Smooth muscle cell (in vitro differentiated cells): ENCODE results near the gene SCRN2. TPM values are rescaled to one million over a fixed set of nuclear protein-coding genes. Genes with fewer than 3 reads are reported as not detected.

Experiments used
- DNase-seq: peaks from one replicate; lab custom pipeline; 2025; ENCODE audit not compliant: unreplicated experiment; lab: John Stamatoyannopoulos, UW
- H2AFZ ChIP-seq: fragments of 200-600 bp; sonication (generic); 2 replicates; pipeline ENCODE4 v1.6.0; 2016; ENCODE audit warnings: antibody characterized with exemption, low read depth, mild to moderate bottlenecking
- H3F3A ChIP-seq: fragments of 200-600 bp; sonication (generic); 2 replicates; pipeline ENCODE4 v1.6.0; 2017; ENCODE audit warnings: antibody characterized with exemption, low read depth
- H3K27ac ChIP-seq: fragments of 200-600 bp; sonication (generic); 2 replicates; pipeline ENCODE4 v1.5.1; 2016; ENCODE audit warnings: low read depth, mild to moderate bottlenecking
- H3K27me3 ChIP-seq: fragments of 200-600 bp; sonication (generic); 2 replicates; pipeline ENCODE4 v1.6.1; 2016; ENCODE audit warnings: low read depth, mild to moderate bottlenecking
- H3K36me3 ChIP-seq: fragments of 200-600 bp; sonication (generic); 2 replicates; pipeline ENCODE4 v1.5.1; 2016; ENCODE audit warnings: low read depth
- H3K4me1 ChIP-seq: fragments of 200-600 bp; sonication (generic); 2 replicates; pipeline ENCODE4 v1.5.1; 2016; ENCODE audit warnings: low read depth
- H3K4me2 ChIP-seq: fragments of 200-600 bp; sonication (generic); 2 replicates; pipeline ENCODE4 v1.6.0; 2016; ENCODE audit warnings: mild to moderate bottlenecking
- H3K4me3 ChIP-seq: fragments of 200-600 bp; sonication (generic); 2 replicates; pipeline ENCODE4 v1.5.1; 2016; ENCODE audit warnings: mild to moderate bottlenecking
- H3K79me2 ChIP-seq: fragments of 200-600 bp; sonication (generic); 2 replicates; pipeline ENCODE4 v1.6.0; 2016; ENCODE audit warnings: low read depth, mild to moderate bottlenecking
- H3K9ac ChIP-seq: fragments of 200-600 bp; sonication (generic); 2 replicates; pipeline ENCODE4 v1.6.0; 2016; ENCODE audit warnings: low read depth
- H3K9me3 ChIP-seq: fragments of 200-600 bp; sonication (generic); replicated peaks from 2 replicates; pipeline ENCODE4 v1.5.1; 2016; ENCODE audit warnings: low read depth
- H4K20me1 ChIP-seq: fragments of 200-600 bp; sonication (generic); 2 replicates; pipeline ENCODE4 v1.6.0; 2016; ENCODE audit warnings: low read depth
- CTCF ChIP-seq: fragments of 200-600 bp; sonication (generic); IDR thresholded peaks from 2 replicates; pipeline ENCODE4 v1.5.1; 2017; ENCODE audit warnings: borderline replicate concordance, mild to moderate bottlenecking, antibody characterized with exemption; ENCODE audit not compliant: insufficient read depth, poor library complexity, severe bottlenecking
- WGBS: methylation state at CpG from one replicate; pipeline ENCODE4 v1.1.7; 2016; ENCODE audit warnings: low lambda C conversion rate; 5-methylcytosine and 5-hydroxymethylcytosine counted together
- polyA plus RNA-seq: library from polyadenylated mRNA; unstranded; fragments of >200 nt; fragmentation: Nextera tagmentation; extraction: Ambion mirVana; gene quantifications from 2 replicates; pipeline ENCODE4 v1.2.1, GENCODE V29; 2016
- total RNA-seq: library from RNA; depleted of rRNA; stranded (reverse); fragments of >200 nt; gene quantifications from 2 replicates; pipeline ENCODE4 v1.2.3, GENCODE V29; 2014

Gene SCRN2
- total and polyA plus RNA-seq, 2 experiments from 2014 or later, result 16.0 to 49.4 TPM

GRCh38 chr17:47808036-47808829 is 32.8 kb downstream of the SCRN2 start:
- H3K9me3 ChIP-seq, result no peaks in the 10 kb centered on the region
- peaks cover 8% of the 10 kb centered on the region for H3F3A ChIP-seq
- peaks cover 8% of the 10 kb centered on the region for H4K20me1 ChIP-seq
- no peak overlapping the region for H3K4me2 ChIP-seq
- no peak overlapping the region for H3K4me3 ChIP-seq
- no peaks in the 10 kb centered on the region for H3K36me3 ChIP-seq
- 91% methylated on average over 20 of the region's 20 CpGs for WGBS
- no peak overlapping the region for H3K27ac ChIP-seq
- H3K4me1 ChIP-seq, result peaks cover 4% of the 10 kb centered on the region
- H3K9ac ChIP-seq, result no peak overlapping the region
- no peak for TF ChIP-seq CTCF
- H2AFZ ChIP-seq, result no peak overlapping the region
- peaks cover 7% of the 10 kb centered on the region for H3K27me3 ChIP-seq
- DNase-seq, result no peak
- H3K79me2 ChIP-seq, result no peaks in the 10 kb centered on the region

GRCh38 chr17:47807421-47807820 is 33.7 kb downstream of the SCRN2 start:
- no peaks in the 10 kb centered on the region for H3K79me2 ChIP-seq
- peaks cover 4% of the 10 kb centered on the region for H3K4me1 ChIP-seq
- peaks cover 7% of the 10 kb centered on the region for H3K27me3 ChIP-seq
- 90% methylated on average over 11 of the region's 11 CpGs for WGBS
- H3K4me3 ChIP-seq, result no peak overlapping the region
- peaks cover 8% of the 10 kb centered on the region for H4K20me1 ChIP-seq
- DNase-seq, result no peak
- no peak overlapping the region for H3K9ac ChIP-seq
- H2AFZ ChIP-seq, result no peak overlapping the region
- H3K4me2 ChIP-seq, result no peak overlapping the region
- H3F3A ChIP-seq, result peaks cover 8% of the 10 kb centered on the region
- H3K27ac ChIP-seq, result no peak overlapping the region
- no peaks in the 10 kb centered on the region for H3K36me3 ChIP-seq
- H3K9me3 ChIP-seq, result no peaks in the 10 kb centered on the region
- TF ChIP-seq CTCF, result no peak

GRCh38 chr17:47806913-47807255 is 34.2 kb downstream of the SCRN2 start:
- H3K27me3 ChIP-seq, result peaks cover 7% of the 10 kb centered on the region
- H3K9me3 ChIP-seq, result no peaks in the 10 kb centered on the region
- H3F3A ChIP-seq, result peaks cover 8% of the 10 kb centered on the region
- DNase-seq, result no peak
- H3K4me3 ChIP-seq, result no peak overlapping the region
- peaks cover 4% of the 10 kb centered on the region for H3K4me1 ChIP-seq
- no peak overlapping the region for H3K4me2 ChIP-seq
- no peaks in the 10 kb centered on the region for H3K79me2 ChIP-seq
- H3K27ac ChIP-seq, result no peak overlapping the region
- peaks cover 8% of the 10 kb centered on the region for H4K20me1 ChIP-seq
- H2AFZ ChIP-seq, result no peak overlapping the region
- no peak overlapping the region for H3K9ac ChIP-seq
- H3K36me3 ChIP-seq, result no peaks in the 10 kb centered on the region
- WGBS, result 98% methylated on average over 9 of the region's 9 CpGs
- TF ChIP-seq CTCF, result no peak
